MM.1S (cell line): Measurements from ENCODE around the gene KMT5C.

ENCODE experiments used
- EZH2 ChIP-seq: fragments of 300-600 bp; sonication (generic); optimal IDR thresholded peaks from 2 replicates; pipeline ENCODE3; 2017; ENCODE audit warnings: low read depth, mild to moderate bottlenecking, antibody characterized with exemption, low read length, mixed read lengths
- EZH2phosphoT487 ChIP-seq: fragments of 300-600 bp; sonication (generic); IDR thresholded peaks from 2 replicates; pipeline ENCODE4 v1.6.1; 2018; ENCODE audit warnings: antibody characterized with exemption, low read length
- TF ChIP-seq, protein P1 (sequence below): fragments of 300-600 bp; sonication (generic); IDR thresholded peaks from 2 replicates; pipeline ENCODE4 v1.5.1; 2016; ENCODE audit warnings: antibody characterized with exemption, low read length, mixed read lengths

DNA sequence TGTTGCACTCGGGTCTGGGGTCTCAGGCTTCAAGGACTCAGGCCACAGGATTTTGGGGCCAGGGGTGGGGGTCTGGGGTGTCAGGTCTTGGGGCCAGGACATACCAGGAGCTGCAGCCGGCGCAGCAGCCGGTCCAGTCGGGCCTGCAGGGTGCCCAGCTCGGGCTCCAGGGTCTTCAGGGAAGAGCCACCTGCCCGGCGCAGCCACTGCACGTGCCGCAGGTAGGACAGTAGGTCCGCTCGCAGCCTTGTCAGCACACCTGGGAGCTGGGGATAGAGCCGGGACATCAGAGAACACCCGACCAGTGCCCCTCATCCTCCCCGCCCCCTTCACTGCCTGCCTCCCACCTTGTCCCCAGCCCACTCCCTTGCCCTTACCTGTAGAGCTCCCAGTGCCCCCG, 28.4 kb downstream of the KMT5C start:
- TF ChIP-seq, protein P1, sequence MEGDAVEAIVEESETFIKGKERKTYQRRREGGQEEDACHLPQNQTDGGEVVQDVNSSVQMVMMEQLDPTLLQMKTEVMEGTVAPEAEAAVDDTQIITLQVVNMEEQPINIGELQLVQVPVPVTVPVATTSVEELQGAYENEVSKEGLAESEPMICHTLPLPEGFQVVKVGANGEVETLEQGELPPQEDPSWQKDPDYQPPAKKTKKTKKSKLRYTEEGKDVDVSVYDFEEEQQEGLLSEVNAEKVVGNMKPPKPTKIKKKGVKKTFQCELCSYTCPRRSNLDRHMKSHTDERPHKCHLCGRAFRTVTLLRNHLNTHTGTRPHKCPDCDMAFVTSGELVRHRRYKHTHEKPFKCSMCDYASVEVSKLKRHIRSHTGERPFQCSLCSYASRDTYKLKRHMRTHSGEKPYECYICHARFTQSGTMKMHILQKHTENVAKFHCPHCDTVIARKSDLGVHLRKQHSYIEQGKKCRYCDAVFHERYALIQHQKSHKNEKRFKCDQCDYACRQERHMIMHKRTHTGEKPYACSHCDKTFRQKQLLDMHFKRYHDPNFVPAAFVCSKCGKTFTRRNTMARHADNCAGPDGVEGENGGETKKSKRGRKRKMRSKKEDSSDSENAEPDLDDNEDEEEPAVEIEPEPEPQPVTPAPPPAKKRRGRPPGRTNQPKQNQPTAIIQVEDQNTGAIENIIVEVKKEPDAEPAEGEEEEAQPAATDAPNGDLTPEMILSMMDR = no peak
- TF ChIP-seq EZH2phosphoT487 (no peak), EZH2 (no peak)
